Smooth muscle cell (in vitro differentiated cells): ENCODE results near the gene FGGY. TPM values are rescaled to one million over a fixed set of nuclear protein-coding genes. Genes with fewer than 3 reads are reported as not detected.

Experiments
- DNase-seq: peaks from one replicate; lab custom pipeline; 2025; ENCODE audit not compliant: unreplicated experiment; lab: John Stamatoyannopoulos, UW
- H2AFZ ChIP-seq: fragments of 200-600 bp; sonication (generic); 2 replicates; pipeline ENCODE4 v1.6.0; 2016; ENCODE audit warnings: antibody characterized with exemption, low read depth, mild to moderate bottlenecking
- H3F3A ChIP-seq: fragments of 200-600 bp; sonication (generic); 2 replicates; pipeline ENCODE4 v1.6.0; 2017; ENCODE audit warnings: antibody characterized with exemption, low read depth
- H3K27ac ChIP-seq: fragments of 200-600 bp; sonication (generic); 2 replicates; pipeline ENCODE4 v1.5.1; 2016; ENCODE audit warnings: low read depth, mild to moderate bottlenecking
- H3K27me3 ChIP-seq: fragments of 200-600 bp; sonication (generic); 2 replicates; pipeline ENCODE4 v1.6.1; 2016; ENCODE audit warnings: low read depth, mild to moderate bottlenecking
- H3K36me3 ChIP-seq: fragments of 200-600 bp; sonication (generic); 2 replicates; pipeline ENCODE4 v1.5.1; 2016; ENCODE audit warnings: low read depth
- H3K4me1 ChIP-seq: fragments of 200-600 bp; sonication (generic); 2 replicates; pipeline ENCODE4 v1.5.1; 2016; ENCODE audit warnings: low read depth
- H3K4me2 ChIP-seq: fragments of 200-600 bp; sonication (generic); 2 replicates; pipeline ENCODE4 v1.6.0; 2016; ENCODE audit warnings: mild to moderate bottlenecking
- H3K4me3 ChIP-seq: fragments of 200-600 bp; sonication (generic); 2 replicates; pipeline ENCODE4 v1.5.1; 2016; ENCODE audit warnings: mild to moderate bottlenecking
- H3K79me2 ChIP-seq: fragments of 200-600 bp; sonication (generic); 2 replicates; pipeline ENCODE4 v1.6.0; 2016; ENCODE audit warnings: low read depth, mild to moderate bottlenecking
- H3K9ac ChIP-seq: fragments of 200-600 bp; sonication (generic); 2 replicates; pipeline ENCODE4 v1.6.0; 2016; ENCODE audit warnings: low read depth
- H3K9me3 ChIP-seq: fragments of 200-600 bp; sonication (generic); replicated peaks from 2 replicates; pipeline ENCODE4 v1.5.1; 2016; ENCODE audit warnings: low read depth
- H4K20me1 ChIP-seq: fragments of 200-600 bp; sonication (generic); 2 replicates; pipeline ENCODE4 v1.6.0; 2016; ENCODE audit warnings: low read depth
- WGBS: methylation state at CpG from one replicate; pipeline ENCODE4 v1.1.7; 2016; ENCODE audit warnings: low lambda C conversion rate; 5-methylcytosine and 5-hydroxymethylcytosine counted together
- polyA plus RNA-seq: library from polyadenylated mRNA; unstranded; fragments of >200 nt; fragmentation: Nextera tagmentation; extraction: Ambion mirVana; gene quantifications from 2 replicates; pipeline ENCODE4 v1.2.1, GENCODE V29; 2016
- total RNA-seq: library from RNA; depleted of rRNA; stranded (reverse); fragments of >200 nt; gene quantifications from 2 replicates; pipeline ENCODE4 v1.2.3, GENCODE V29; 2014
- TF ChIP-seq, protein P1 (sequence below): fragments of 200-600 bp; sonication (generic); IDR thresholded peaks from 2 replicates; pipeline ENCODE4 v1.5.1; 2017; ENCODE audit warnings: borderline replicate concordance, mild to moderate bottlenecking, antibody characterized with exemption; ENCODE audit not compliant: insufficient read depth, poor library complexity, severe bottlenecking

FGGY gene
- total and polyA plus RNA-seq, 2 experiments from 2014 or later, result 5.1 to 9.2 TPM

DNA sequence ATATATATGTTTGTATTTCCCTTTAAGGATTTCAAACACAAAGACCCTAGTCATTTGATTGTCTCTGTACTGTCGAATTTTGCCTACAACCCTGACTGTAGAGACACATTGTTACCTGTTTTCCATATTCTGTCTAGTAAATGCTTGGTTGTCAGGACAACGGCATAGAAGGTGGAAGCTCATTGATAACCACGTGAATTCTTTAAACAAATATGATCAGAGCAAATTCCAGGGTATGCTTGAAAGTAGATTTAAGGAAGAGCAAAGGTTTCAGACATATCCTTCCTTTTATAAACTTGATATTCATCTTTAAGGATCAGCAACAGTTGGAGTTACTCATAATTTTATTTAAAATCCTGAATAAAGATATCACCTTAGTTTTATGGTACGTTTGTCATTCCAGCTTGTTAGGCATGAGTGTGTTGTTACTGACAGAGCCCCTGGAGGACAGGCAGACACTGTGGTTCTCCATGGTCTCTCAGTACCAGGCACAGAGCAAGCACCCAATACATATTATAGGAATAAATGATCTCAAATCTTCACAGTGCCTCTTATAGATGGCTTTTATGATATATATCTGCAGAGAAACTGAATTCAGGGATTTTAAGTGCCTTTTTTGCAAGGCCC lies 203.2 kb downstream of the FGGY start:
- Histone ChIP-seq H3K9me3 (no peaks in the 10 kb centered on the region), H3K79me2 (no peaks in the 10 kb centered on the region), H3K9ac (peak overlapping the region; percentile 54), H3K27ac (peak overlapping the region; percentile 85), H2AFZ (no peak overlapping the region), H3F3A (no peaks in the 10 kb centered on the region), H3K4me3 (no peak overlapping the region), H3K4me2 (peak overlapping the region; percentile 33), H3K36me3 (no peaks in the 10 kb centered on the region), H3K4me1 (peaks cover 15% of the 10 kb centered on the region), H4K20me1 (no peaks in the 10 kb centered on the region), H3K27me3 (no peaks in the 10 kb centered on the region)
- no peak for DNase-seq
- TF ChIP-seq, protein P1, sequence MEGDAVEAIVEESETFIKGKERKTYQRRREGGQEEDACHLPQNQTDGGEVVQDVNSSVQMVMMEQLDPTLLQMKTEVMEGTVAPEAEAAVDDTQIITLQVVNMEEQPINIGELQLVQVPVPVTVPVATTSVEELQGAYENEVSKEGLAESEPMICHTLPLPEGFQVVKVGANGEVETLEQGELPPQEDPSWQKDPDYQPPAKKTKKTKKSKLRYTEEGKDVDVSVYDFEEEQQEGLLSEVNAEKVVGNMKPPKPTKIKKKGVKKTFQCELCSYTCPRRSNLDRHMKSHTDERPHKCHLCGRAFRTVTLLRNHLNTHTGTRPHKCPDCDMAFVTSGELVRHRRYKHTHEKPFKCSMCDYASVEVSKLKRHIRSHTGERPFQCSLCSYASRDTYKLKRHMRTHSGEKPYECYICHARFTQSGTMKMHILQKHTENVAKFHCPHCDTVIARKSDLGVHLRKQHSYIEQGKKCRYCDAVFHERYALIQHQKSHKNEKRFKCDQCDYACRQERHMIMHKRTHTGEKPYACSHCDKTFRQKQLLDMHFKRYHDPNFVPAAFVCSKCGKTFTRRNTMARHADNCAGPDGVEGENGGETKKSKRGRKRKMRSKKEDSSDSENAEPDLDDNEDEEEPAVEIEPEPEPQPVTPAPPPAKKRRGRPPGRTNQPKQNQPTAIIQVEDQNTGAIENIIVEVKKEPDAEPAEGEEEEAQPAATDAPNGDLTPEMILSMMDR, result no peak
- WGBS, result 81% methylated on average over 4 of the region's 4 CpGs

DNA sequence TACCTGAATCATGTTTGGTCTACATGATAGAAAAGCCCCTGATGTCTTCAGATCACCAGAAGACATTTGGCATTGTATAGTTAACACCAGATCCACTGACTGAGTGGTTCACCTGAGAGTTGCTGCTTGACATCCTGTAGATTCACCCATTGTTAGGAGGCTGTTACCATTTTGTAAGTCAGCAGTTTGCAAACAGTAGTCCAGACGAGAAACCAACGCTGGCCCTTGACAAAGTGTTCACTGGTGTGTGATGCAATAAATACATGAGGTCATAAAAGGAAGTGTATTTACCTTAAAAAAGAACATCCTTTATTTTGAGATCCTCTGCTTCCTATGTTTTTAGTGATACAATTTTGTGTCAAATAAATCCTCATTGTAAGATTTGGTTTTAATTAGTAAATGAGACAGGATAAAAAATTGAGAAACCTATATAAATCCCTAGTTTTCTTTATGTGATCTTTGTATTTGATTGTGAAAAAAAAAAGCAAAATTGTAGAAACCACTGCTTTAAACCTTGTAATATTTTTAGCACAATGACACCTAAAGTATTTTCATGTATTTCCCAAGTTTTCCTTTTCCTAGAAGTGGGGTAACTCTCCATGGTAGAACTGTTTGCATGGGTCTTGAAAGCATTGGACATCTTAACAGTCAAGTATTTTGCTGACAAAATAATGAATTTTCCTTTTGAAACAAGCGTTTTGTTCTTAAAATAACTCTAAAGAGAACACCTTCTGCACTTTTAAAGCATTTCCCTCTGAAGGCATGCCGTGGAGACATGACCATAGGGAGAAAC lies 204.3 kb downstream of the FGGY start:
- no peaks in the 10 kb centered on the region for H3K9me3 ChIP-seq
- H3K4me1 ChIP-seq, result peaks cover 26% of the 10 kb centered on the region
- DNase-seq, result no peak
- no peak overlapping the region for H3K9ac ChIP-seq
- peaks cover 4% of the 10 kb centered on the region for H3F3A ChIP-seq
- no peaks in the 10 kb centered on the region for H3K36me3 ChIP-seq
- H2AFZ ChIP-seq, result no peak overlapping the region
- TF ChIP-seq, protein P1, result no peak
- no peak overlapping the region for H3K4me3 ChIP-seq
- no peaks in the 10 kb centered on the region for H4K20me1 ChIP-seq
- H3K79me2 ChIP-seq, result no peaks in the 10 kb centered on the region
- H3K27ac ChIP-seq, result peak overlapping the region; percentile 85
- H3K27me3 ChIP-seq, result no peaks in the 10 kb centered on the region
- H3K4me2 ChIP-seq, result no peak overlapping the region
- WGBS, result 77% methylated on average over 4 of the region's 4 CpGs

DNA sequence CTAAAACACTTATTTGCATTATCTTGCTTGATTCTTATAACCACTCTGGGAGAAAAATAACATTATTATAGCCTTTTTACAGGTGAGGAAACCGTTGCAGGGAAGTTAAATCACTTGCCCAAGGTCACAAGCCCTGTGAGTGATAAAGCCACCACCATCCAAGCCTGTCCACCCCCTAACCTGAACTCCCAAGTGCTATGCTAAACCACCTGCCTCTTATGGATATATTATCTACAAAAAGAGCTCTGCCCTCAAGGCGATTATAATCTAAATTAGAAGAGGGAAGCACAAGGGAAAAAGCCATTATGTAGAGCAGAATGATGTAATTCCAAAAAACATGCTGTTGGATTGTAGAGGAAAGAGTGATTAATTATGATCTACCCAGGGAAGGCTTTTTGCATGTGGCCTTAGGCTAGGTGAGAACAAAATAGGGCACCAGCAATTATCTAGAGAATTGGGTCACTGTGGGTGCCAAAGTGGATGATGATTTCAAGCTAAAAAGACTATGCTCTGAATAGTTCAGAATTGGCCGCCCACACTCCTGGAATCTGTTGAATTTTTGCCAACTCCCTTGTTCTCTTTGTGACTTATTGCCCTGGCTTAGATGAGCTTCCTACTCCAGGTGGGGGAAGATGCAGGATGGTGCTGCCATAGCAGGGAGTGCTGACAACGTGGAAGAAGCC lies 205.3 kb downstream of the FGGY start:
- Histone ChIP-seq H3K9ac (no peak overlapping the region), H3K27ac (no peak overlapping the region), H3K27me3 (no peaks in the 10 kb centered on the region), H3K4me1 (peaks cover 28% of the 10 kb centered on the region), H3K9me3 (no peaks in the 10 kb centered on the region), H3K4me2 (no peak overlapping the region), H3F3A (peaks cover 4% of the 10 kb centered on the region), H3K4me3 (no peak overlapping the region), H3K79me2 (no peaks in the 10 kb centered on the region), H4K20me1 (no peaks in the 10 kb centered on the region), H2AFZ (no peak overlapping the region), H3K36me3 (no peaks in the 10 kb centered on the region)
- DNase-seq, result no peak
- WGBS, result 83% methylated on average over 4 of the region's 4 CpGs
- TF ChIP-seq, protein P1, result no peak
